Left ventricle myocardium inferior (tissue), 1 donor: ENCODE results near the gene ZNF672. TPM values are rescaled to one million over a fixed set of nuclear protein-coding genes. Genes with fewer than 3 reads are reported as not detected.
"Not testable (repeated sequence)": the region's sequence is repeated elsewhere in the genome, so short reads cannot be mapped to it uniquely, and the experiment has no call there.

Experiments
- DNase-seq: peaks from one replicate; pipeline ENCODE4 v3.0.0-alpha.2; 2020
- H3K27ac ChIP-seq: fragments of 200-600 bp; replicated peaks from 2 replicates; pipeline ENCODE4 v1.8.0; 2021
- H3K27me3 ChIP-seq: fragments of 200-600 bp; 2 replicates; pipeline ENCODE4 v1.8.0; 2021; ENCODE audit warnings: low read depth
- H3K36me3 ChIP-seq: fragments of 200-600 bp; 2 replicates; pipeline ENCODE4 v1.8.0; 2021
- H3K4me1 ChIP-seq: fragments of 200-600 bp; 2 replicates; pipeline ENCODE4 v1.8.0; 2021
- H3K4me3 ChIP-seq: fragments of 200-600 bp; 2 replicates; pipeline ENCODE4 v1.8.0; 2021; ENCODE audit warnings: mild to moderate bottlenecking, moderate library complexity
- H3K9me3 ChIP-seq: fragments of 200-600 bp; replicated peaks from 2 replicates; pipeline ENCODE4 v1.8.0; 2021
- intact Hi-C: fragments of 100-400 bp; cut with micrococcal nuclease; formaldehyde crosslinking; loops from one replicate; pipeline ENCODE4 v1.11.0; 2022
- total RNA-seq: library from RNA; stranded (reverse); fragmentation: NEBNext Ultra II Directional; extraction: Animal tissue kit (Norgen Biotek cat#: 25700); gene quantifications from one replicate; pipeline ENCODE4 v1.2.1, GENCODE V29; 2021
- TF ChIP-seq, protein P1 (sequence below): fragments of 200-600 bp; IDR thresholded peaks from 2 replicates; pipeline ENCODE4 v1.8.0; 2021; ENCODE audit warnings: antibody characterized with exemption, mild to moderate bottlenecking, borderline replicate concordance
- donor health status: DM: no; HTN: yes; CAD: no; lungs with severe emphysema.

ZNF672 gene
- total RNA-seq, 1 donor from 2014 or later, result 43.1 TPM

DNA sequence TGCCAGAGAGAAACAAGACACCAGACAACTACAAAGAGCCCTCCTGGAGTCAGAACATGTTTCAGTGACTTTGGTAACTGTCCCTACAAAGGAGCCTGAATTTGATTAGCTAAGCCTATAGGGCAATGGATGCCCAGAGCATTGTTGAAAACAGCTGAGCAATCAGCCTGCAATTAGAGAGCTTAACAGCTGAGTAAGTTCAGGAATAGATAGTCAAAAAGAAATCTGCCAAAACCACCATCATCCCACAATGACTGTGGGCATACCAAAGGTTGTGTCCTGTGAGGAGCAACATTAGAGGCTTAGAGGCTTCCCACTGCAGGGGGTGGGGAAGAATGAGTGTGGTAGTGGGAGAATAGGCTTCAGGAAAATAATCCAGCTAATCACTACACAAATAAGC is 44.4 kb upstream of the ZNF672 start:
- H3K27me3 ChIP-seq, result peaks cover 5% of the 10 kb centered on the region
- no peak overlapping the region for H3K4me3 ChIP-seq
- H3K36me3 ChIP-seq, result no peaks in the 10 kb centered on the region
- TF ChIP-seq, protein P1, sequence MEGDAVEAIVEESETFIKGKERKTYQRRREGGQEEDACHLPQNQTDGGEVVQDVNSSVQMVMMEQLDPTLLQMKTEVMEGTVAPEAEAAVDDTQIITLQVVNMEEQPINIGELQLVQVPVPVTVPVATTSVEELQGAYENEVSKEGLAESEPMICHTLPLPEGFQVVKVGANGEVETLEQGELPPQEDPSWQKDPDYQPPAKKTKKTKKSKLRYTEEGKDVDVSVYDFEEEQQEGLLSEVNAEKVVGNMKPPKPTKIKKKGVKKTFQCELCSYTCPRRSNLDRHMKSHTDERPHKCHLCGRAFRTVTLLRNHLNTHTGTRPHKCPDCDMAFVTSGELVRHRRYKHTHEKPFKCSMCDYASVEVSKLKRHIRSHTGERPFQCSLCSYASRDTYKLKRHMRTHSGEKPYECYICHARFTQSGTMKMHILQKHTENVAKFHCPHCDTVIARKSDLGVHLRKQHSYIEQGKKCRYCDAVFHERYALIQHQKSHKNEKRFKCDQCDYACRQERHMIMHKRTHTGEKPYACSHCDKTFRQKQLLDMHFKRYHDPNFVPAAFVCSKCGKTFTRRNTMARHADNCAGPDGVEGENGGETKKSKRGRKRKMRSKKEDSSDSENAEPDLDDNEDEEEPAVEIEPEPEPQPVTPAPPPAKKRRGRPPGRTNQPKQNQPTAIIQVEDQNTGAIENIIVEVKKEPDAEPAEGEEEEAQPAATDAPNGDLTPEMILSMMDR, result no peak
- no peak for DNase-seq
- H3K4me1 ChIP-seq, result no peaks in the 10 kb centered on the region
- H3K27ac ChIP-seq, result no peak overlapping the region
- peaks cover 26% of the 10 kb centered on the region for H3K9me3 ChIP-seq
- intact Hi-C loops, result no loop called here

DNA sequence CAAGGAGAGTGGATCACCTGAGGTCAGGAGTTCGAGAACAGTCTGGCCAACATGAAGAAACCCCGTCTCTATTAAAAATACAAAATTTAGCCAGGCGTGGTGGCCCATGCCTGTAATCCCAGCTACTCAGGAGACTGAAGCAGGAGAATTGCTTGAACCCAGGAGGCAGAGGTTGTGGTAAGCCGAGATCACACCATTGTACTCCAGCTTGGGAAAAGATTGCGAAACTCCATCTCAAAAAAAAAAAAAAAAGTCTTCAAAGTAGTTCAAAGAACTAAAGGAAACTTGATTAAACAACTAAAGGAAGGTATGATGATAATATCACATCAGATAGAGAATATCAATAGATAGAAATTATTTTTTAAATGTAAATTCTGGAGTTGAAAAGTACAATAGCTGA is 43.4 kb upstream of the ZNF672 start:
- H3K4me1 ChIP-seq, H3K36me3 ChIP-seq, intact Hi-C loops, DNase-seq, H3K27ac ChIP-seq, H3K27me3 ChIP-seq, H3K4me3 ChIP-seq: not testable (repeated sequence)
- peaks cover 26% of the 10 kb centered on the region for H3K9me3 ChIP-seq

DNA sequence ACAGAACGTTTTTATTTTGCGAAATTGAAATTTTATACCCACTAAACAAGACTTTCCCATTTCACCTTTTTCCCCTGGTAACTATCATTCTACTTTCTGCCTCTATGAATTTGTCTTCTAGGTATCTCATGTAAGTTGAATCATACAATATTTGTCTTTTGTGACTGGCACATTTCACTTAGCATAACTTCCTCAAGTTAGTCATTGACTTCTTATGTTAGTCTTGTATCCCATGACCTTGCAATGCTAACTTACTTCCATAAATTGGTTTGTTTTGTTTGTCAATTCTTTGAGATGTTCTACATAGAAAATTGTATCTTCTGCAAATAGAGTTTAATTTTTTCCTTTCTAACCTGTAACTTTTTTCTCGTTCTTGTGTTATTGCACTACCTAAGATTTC is 39.2 kb upstream of the ZNF672 start:
- intact Hi-C loops, result no loop called here
- TF ChIP-seq, protein P1, result no peak

DNA sequence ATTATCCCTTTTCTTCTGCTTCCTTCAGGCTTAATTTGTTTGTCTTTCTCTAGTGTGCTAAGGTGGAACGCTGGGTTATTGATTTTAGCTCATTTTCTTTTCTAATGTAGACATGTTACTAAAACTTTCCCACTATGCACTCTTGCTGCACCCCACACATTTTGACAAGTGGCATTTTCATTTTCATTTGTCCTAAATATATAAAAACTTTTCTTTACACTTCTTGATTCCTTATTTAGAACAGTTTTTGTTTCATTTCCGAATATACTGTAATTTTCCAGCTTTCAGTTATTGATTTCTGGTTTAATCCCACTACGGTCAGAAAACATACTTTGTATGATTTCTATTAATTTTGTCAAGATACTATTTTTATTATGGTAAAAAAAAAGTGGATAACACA is 37.6 kb upstream of the ZNF672 start:
- Histone ChIP-seq H3K27ac (no peak overlapping the region), H3K4me1 (peaks cover 9% of the 10 kb centered on the region), H3K9me3 (peaks cover 9% of the 10 kb centered on the region), H3K4me3 (no peak overlapping the region), H3K27me3 (peaks cover 35% of the 10 kb centered on the region), H3K36me3 (no peaks in the 10 kb centered on the region)
- intact Hi-C loops, result no loop called here
- TF ChIP-seq, protein P1, result no peak
- no peak for DNase-seq

More for the DNA sequence above, 39.2 kb upstream of the ZNF672 start:
- no peaks in the 10 kb centered on the region for H3K36me3 ChIP-seq
- no peak overlapping the region for H3K4me3 ChIP-seq
- no peaks in the 10 kb centered on the region for H3K4me1 ChIP-seq
- peaks cover 35% of the 10 kb centered on the region for H3K27me3 ChIP-seq
- DNase-seq, result no peak
- no peak overlapping the region for H3K27ac ChIP-seq
- peaks cover 26% of the 10 kb centered on the region for H3K9me3 ChIP-seq

DNA sequence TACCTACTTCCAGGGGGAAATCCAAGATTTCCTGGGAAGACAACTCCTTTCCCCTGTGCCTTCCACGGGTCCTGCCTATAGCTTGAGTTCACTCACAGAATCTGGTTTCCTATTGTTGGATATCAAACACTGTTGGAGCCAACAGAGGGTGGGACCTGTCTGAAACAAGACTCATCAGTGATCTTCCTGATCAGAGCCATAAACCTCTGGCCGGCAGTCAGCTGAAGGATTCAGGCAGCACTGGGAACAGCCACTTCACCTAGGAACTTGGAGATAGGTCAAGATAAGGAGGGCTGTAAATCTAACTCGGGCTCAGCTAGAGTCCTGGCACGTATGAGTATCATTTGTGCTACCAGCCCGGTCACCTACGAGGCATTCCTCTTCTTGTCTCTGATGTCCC is 35.6 kb upstream of the ZNF672 start:
- intact Hi-C loops, result no loop called here
- TF ChIP-seq, protein P1, result no peak
- no peaks in the 10 kb centered on the region for H3K9me3 ChIP-seq

DNA sequence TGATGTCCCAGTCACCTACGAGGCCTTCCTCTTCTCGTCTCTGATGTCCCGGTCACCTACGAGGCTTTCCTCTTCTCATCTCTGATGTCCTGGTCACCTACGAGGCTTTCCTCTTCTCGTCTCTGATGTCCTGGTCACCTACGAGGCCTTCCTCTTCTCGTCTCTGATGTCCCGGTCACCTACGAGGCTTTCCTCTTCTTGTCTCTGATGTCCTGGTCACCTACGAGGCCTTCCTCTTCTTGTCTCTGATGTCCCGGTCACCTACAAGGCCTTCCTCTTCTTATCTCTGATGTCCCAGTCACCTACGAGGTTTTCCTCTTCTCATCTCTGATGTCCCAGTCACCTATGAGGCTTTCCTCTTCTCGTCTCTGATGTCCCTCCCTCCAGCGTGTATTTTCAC is 34.5 kb upstream of the ZNF672 start:
- DNase-seq, H3K9me3 ChIP-seq, H3K4me3 ChIP-seq, H3K36me3 ChIP-seq, H3K27ac ChIP-seq, intact Hi-C loops: not testable (repeated sequence)
- peaks cover 18% of the 10 kb centered on the region for H3K4me1 ChIP-seq
- peaks cover 35% of the 10 kb centered on the region for H3K27me3 ChIP-seq

More for the DNA sequence above, 35.6 kb upstream of the ZNF672 start:
- Histone ChIP-seq H3K36me3 (no peaks in the 10 kb centered on the region), H3K27ac (no peak overlapping the region), H3K27me3 (peaks cover 35% of the 10 kb centered on the region), H3K4me1 (peaks cover 18% of the 10 kb centered on the region), H3K4me3 (no peak overlapping the region)
- DNase-seq, result no peak
